AG04450 (cell line): Measurements from ENCODE around the gene GRAPL. TPM values are rescaled to one million over a fixed set of nuclear protein-coding genes. Genes with fewer than 3 reads are reported as not detected.
A peak's percentile ranks its signal among the peaks of the same experiment; 100 is the strongest.
"Not testable (repeated sequence)": the region's sequence is repeated elsewhere in the genome, so short reads cannot be mapped to it uniquely, and the experiment has no call there.

Source experiments
- CTCF ChIA-PET: fragments of 300-600, 350-600 bp; formaldehyde crosslinking; extraction: SDS; loops from one replicate; lab custom pipeline; 2022; ENCODE audit warnings: antibody characterized with exemption, inconsistent platforms; lab: Charles Lee
- POLR2A ChIA-PET: fragments of 350-600 bp; formaldehyde crosslinking; extraction: SDS; loops from one replicate; lab custom pipeline; 2021; ENCODE audit warnings: antibody characterized with exemption, inconsistent platforms; lab: Yijun Ruan, JAX
- DNase-seq: peaks from one replicate; pipeline ENCODE4 v3.0.0-alpha.2; 2011; ENCODE audit warnings: low read depth, low spot score
- H3K27ac ChIP-seq: one replicate; pipeline ENCODE4 v1.5.1; 2012; ENCODE audit warnings: low read depth, low read length, control low read depth
- H3K27me3 ChIP-seq: one replicate; pipeline ENCODE4 v1.6.0; 2012; ENCODE audit warnings: low read length; ENCODE audit not compliant: control insufficient read depth, insufficient read depth
- H3K4me3 ChIP-seq: 2 replicates; pipeline ENCODE4 v1.5.1; 2011; ENCODE audit warnings: mild to moderate bottlenecking, low read depth, low read length, control low read depth
- H3K9me3 ChIP-seq: 2 replicates; pipeline ENCODE4 v1.5.1; 2012; ENCODE audit warnings: low read length; ENCODE audit not compliant: control insufficient read depth, insufficient read depth
- polyA minus RNA-seq: library from RNA; depleted of rRNA, polyadenylated mRNA; stranded (reverse); fragments of >200 nt; gene quantifications from 2 replicates; pipeline ENCODE4 v1.2.3, GENCODE V29; 2011; rRNA and poly(A)+ RNA removed
- polyA plus RNA-seq: library from polyadenylated mRNA; depleted of rRNA; stranded (reverse); fragments of >200 nt; gene quantifications from 2 replicates; pipeline ENCODE4 v1.2.3, GENCODE V29; 2011; rRNA removed

The GRAPL gene
- not detected in 2 replicates for polyA plus RNA-seq
- polyA minus RNA-seq: 0.51 TPM in 1 of 2 replicates, not detected in the other

DNA sequence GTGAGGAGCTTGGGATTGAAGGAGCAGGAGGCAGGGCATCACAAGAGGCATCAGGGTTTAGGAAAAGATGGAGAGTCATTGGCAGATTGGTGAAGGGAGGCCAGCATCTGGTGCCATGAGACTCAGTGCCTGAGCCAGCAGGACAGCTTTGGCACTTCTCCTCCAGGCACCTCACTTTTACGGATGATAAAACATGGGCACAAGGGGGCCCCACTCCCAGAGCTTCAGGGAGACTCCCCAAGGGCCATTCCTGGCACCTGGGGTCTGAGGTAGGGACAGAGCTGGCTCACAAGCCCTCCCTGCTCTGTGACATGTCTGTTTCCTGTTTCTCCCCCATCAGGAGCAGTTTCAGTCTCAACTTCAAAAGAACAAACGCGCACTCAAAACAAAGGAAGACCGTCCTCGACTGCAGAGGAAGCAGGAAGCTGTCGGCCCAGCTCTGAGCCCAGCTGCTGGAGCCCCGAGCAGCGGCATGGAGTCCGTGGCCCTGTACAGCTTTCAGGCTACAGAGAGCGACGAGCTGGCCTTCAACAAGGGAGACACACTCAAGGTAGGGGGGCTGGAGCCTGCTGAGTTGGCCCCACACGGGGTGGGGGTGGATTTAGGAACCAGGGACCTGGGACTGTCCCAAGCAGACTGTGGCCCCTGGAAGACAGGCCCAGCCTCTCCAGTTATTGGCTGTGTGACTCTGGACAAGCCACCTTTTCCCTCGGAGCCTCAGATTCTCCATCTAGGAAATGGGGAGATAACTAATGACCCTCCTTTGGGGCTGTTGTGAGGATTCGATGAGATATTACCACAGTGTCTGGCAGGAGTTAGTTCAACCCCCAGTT lies at the start of gene GRAPL:
Gene GRAPL, plus strand, starts transcription at position 442 of the 833 bp plus-strand sequence. Its CDS starts 31 bp downstream, at position 473.
- H3K27ac ChIP-seq, DNase-seq, H3K4me3 ChIP-seq, POLR2A ChIA-PET, H3K9me3 ChIP-seq, H3K27me3 ChIP-seq, CTCF ChIA-PET: not testable (repeated sequence)

- POLR2A ChIA-PET, H3K27ac ChIP-seq, CTCF ChIA-PET, H3K4me3 ChIP-seq, H3K9me3 ChIP-seq, DNase-seq, H3K27me3 ChIP-seq: not testable (repeated sequence)
Observed at GRCh38 chr17:19088804-19089685, 38.3 kb upstream of the GRAPL start.

- H3K9me3 ChIP-seq, CTCF ChIA-PET, H3K27ac ChIP-seq, H3K27me3 ChIP-seq, POLR2A ChIA-PET, H3K4me3 ChIP-seq, DNase-seq: not testable (repeated sequence)
Observed at GRCh38 chr17:19090058-19090772, 37.2 kb upstream of the GRAPL start.

DNA sequence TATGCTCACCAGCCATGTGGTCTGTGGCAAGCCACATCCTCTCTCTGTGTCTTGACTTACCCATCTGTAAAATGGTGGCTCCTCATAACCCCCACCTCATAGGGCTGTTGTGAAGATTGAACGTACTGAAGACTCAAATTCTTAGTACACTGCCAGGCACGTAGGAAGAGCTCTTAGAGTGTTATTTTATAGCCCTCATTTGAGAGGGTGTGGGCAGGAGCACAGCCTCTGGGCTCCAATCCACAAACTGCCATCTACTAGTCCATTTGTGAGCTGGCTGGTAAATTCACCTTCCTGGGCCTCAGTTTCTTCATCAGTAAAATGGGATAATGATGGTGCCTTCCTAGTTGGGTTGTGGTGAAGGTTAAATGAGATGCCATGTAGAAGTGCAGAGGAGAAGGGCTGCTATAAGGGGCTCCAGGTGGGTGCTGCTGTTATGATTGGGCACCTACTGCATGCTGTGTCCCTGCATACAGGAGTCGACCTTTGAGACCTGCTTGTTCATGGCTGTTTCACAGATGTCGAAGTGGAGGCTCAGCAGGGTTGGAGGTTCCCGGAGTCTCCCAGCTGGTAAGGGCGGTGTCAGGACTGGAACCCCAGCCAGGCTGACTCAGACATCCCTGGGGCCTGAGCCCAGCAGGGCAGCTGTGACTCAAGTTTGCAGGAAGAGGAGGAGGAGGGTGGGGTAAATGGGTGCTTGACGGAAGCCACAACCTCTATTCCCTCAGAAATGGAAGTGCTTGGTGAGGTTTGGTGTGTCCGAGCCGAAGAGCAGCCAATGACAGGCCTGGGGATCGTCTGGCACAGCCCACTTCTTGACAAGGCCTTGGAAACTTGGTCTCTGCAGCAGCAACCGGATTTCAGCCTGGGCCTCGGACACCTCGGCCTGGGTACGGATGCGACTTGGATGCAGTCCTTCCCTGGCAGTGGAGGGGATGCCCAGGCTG lies 34.4 kb upstream of the GRAPL start:
- DNase-seq, CTCF ChIA-PET, H3K9me3 ChIP-seq, H3K27me3 ChIP-seq, H3K4me3 ChIP-seq, POLR2A ChIA-PET: not testable (repeated sequence)
- peak overlapping the region; percentile 33 for H3K27ac ChIP-seq

DNA sequence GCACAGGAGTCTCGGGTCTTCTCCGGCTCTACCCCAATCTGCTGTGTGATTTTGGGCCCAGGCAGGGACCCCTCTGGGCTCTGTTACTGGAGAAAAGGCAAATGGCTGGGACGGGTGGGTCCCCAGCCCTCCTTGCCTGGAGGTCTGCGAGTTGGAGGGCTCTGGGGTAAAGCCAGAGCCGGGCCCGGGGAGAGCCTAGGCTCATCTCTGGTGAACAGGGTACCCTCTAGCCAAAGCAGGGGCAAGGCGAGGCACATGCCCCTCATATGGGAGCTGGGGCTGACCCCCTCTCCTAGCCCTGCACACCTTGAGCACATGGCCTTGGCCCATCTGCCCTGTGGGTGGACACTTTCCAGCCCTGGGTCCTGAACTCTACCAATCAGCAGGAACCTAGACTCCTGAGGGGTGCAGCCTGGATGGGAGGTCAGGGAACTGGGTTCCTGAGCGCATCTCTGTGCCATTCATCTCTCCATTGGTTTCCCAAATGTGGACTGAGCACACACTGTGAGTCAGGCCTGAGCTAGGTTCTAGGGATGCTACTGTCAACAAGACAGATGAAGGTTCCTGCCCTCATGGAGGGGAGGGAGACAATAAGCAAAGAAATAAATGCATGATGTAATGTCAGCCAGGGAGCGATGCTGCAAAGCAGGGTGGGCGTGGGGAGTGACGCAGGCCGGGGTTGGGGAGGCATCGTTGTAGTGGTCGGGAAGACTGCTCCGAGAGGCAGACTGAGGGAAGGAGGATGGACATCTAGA lies 33.5 kb upstream of the GRAPL start:
- POLR2A ChIA-PET, H3K4me3 ChIP-seq, H3K9me3 ChIP-seq, H3K27ac ChIP-seq, H3K27me3 ChIP-seq, CTCF ChIA-PET, DNase-seq: not testable (repeated sequence)

- CTCF ChIA-PET, H3K9me3 ChIP-seq, DNase-seq, POLR2A ChIA-PET, H3K27ac ChIP-seq, H3K27me3 ChIP-seq, H3K4me3 ChIP-seq: not testable (repeated sequence)
Observed at GRCh38 chr17:19108517-19108916, 18.9 kb upstream of the GRAPL start.

GRCh38 chr17:19110189-19111097 lies 16.9 kb upstream of the GRAPL start:
- H3K27ac ChIP-seq, POLR2A ChIA-PET, H3K4me3 ChIP-seq, H3K27me3 ChIP-seq, CTCF ChIA-PET, DNase-seq, H3K9me3 ChIP-seq: not testable (repeated sequence)
